Tibial artery (tissue), 4 donors: ENCODE results near the gene EEPD1.
A peak's percentile ranks its signal among the peaks of the same experiment; 100 is the strongest.

Experiments
- DNase-seq, 2 donors: peaks; one replicate each; pipeline ENCODE4 v3.0.0-alpha.2; 2019
- H3K27ac ChIP-seq, 2 donors: fragments of 200-600 bp; sonication (generic) in 1 of 2; 1 replicate in 1 of 2; 2 replicates in 1 of 2; pipeline ENCODE4 v1.5.1; 2018 to 2019; ENCODE audit warnings: mild to moderate bottlenecking in 1 of 2
- H3K27me3 ChIP-seq, 2 donors: fragments of 200-600 bp; sonication (generic) in 1 of 2; one replicate each; pipeline versions ENCODE4 v1.5.1 to v1.6.0; 2016 to 2019
- H3K36me3 ChIP-seq, 3 donors: fragments of 200-600 bp; sonication (generic) in 2 of 3; one replicate each; pipeline ENCODE4 v1.5.1; 2016 to 2019; ENCODE audit warnings: mild to moderate bottlenecking in 2 of 3
- H3K4me1 ChIP-seq, 4 donors: fragments of 200-600 bp; sonication (generic) in 2 of 4; 1 replicate in 3 of 4; 2 replicates in 1 of 4; pipeline ENCODE4 v1.5.1; 2016 to 2019
- H3K4me3 ChIP-seq, 2 donors: fragments of 200-600 bp; sonication (generic) in 1 of 2; 1 replicate in 1 of 2; 2 replicates in 1 of 2; pipeline ENCODE4 v1.5.1; 2018 to 2019; ENCODE audit warnings: mild to moderate bottlenecking in 2 of 2
- H3K9me3 ChIP-seq, 3 donors: fragments of 200-600 bp; sonication (generic) in 1 of 3; one replicate each; pipeline ENCODE4 v1.5.1; 2016 to 2019
- CTCF ChIP-seq, 2 experiments: fragments of 200-600 bp in 1 of 2; fragments of 450-650 bp in 1 of 2; IDR thresholded peaks; one replicate each; pipeline ENCODE4 v1.5.1; 2017 to 2019; ENCODE audit warnings: antibody characterized with exemption in 2 of 2, mild to moderate bottlenecking in 1 of 2, moderate library complexity in 1 of 2
- intact Hi-C: fragments of 100-400 bp; cut with DNase I; formaldehyde crosslinking; loops from one replicate; pipeline ENCODE4 v1.15.0; 2023; ENCODE audit warnings: low total_unique reads

Gene EEPD1

GRCh38 chr7:36281945-36282717 lies 129.1 kb downstream of the EEPD1 start:
- H3K27ac ChIP-seq = peak overlapping the region in 1 of 2 donors; percentile 67
- H3K9me3 ChIP-seq = no peaks in the 10 kb centered on the region
- no peaks in the 10 kb centered on the region for H3K27me3 ChIP-seq
- peak in 1 of 2 donors; percentile 48 for DNase-seq
- H3K4me3 ChIP-seq = no peak overlapping the region
- H3K36me3 ChIP-seq = no peaks in the 10 kb centered on the region
- peaks cover 0 to 53% (median 36%) of the 10 kb centered on the region in 4 donors for H3K4me1 ChIP-seq
- intact Hi-C loops = loop anchor here (10.0 kb wide), 1 partner anchor 127 kb away; the partner anchor contains the start of gene EEPD1
- no peak for TF ChIP-seq CTCF (IDR thresholded peaks at IDR 0.05)

- H3K27me3 ChIP-seq = no peaks in the 10 kb centered on the region
- no peak for TF ChIP-seq CTCF (IDR thresholded peaks at IDR 0.05)
- DNase-seq = peak in 1 of 2 donors; percentile 56
- H3K9me3 ChIP-seq = no peaks in the 10 kb centered on the region
- H3K4me1 ChIP-seq = peaks cover 0 to 42% (median 35%) of the 10 kb centered on the region in 4 donors
- H3K36me3 ChIP-seq = peaks cover 6 to 8% (median 7%) of the 10 kb centered on the region in 3 donors
- H3K4me3 ChIP-seq = no peak overlapping the region
- intact Hi-C loops = loop anchor here (10.0 kb wide), 1 partner anchor 128 kb away; the partner anchor contains the start of gene EEPD1
- no peak overlapping the region for H3K27ac ChIP-seq
Measured at GRCh38 chr7:36283181-36283580, 130.1 kb downstream of the EEPD1 start.

- Histone ChIP-seq H3K4me3 (no peak overlapping the region), H3K36me3 (peaks cover 8 to 9% (median 9%) of the 10 kb centered on the region in 3 donors), H3K9me3 (no peaks in the 10 kb centered on the region), H3K27ac (no peak overlapping the region), H3K4me1 (peaks cover 0 to 37% (median 30%) of the 10 kb centered on the region in 4 donors), H3K27me3 (no peaks in the 10 kb centered on the region)
- intact Hi-C loops = loop anchor here (10.0 kb wide), 1 partner anchor 129 kb away; the partner anchor contains the start of gene EEPD1
- TF ChIP-seq CTCF (IDR thresholded peaks at IDR 0.05) = no peak
- peak; percentile 80 to 81 for DNase-seq
Measured at GRCh38 chr7:36283711-36284130, 130.7 kb downstream of the EEPD1 start.

- Histone ChIP-seq H3K9me3 (no peaks in the 10 kb centered on the region), H3K36me3 (peaks cover 8 to 9% (median 9%) of the 10 kb centered on the region in 3 donors), H3K4me3 (no peak overlapping the region), H3K27ac (no peak overlapping the region), H3K27me3 (no peaks in the 10 kb centered on the region), H3K4me1 (peaks cover 0 to 28% (median 21%) of the 10 kb centered on the region in 4 donors)
- TF ChIP-seq CTCF (IDR thresholded peaks at IDR 0.05) = no peak
- DNase-seq = peak in 1 of 2 donors; percentile 59
- intact Hi-C loops = loop anchor here (10.0 kb wide), 1 partner anchor 130 kb away; the partner anchor contains the start of gene EEPD1
Measured at GRCh38 chr7:36284456-36285090, 131.5 kb downstream of the EEPD1 start.

GRCh38 chr7:36285276-36285675 lies 132.2 kb downstream of the EEPD1 start:
- no peaks in the 10 kb centered on the region for H3K27me3 ChIP-seq
- TF ChIP-seq CTCF (IDR thresholded peaks at IDR 0.05) = no peak
- intact Hi-C loops = loop anchor here (10.0 kb wide), 1 partner anchor 130 kb away; the partner anchor contains the start of gene EEPD1
- no peaks in the 10 kb centered on the region for H3K9me3 ChIP-seq
- H3K4me3 ChIP-seq = no peak overlapping the region
- H3K27ac ChIP-seq = no peak overlapping the region
- peaks cover 8 to 9% (median 9%) of the 10 kb centered on the region in 3 donors for H3K36me3 ChIP-seq
- H3K4me1 ChIP-seq = peaks cover 0 to 28% (median 17%) of the 10 kb centered on the region in 4 donors
- peak in 1 of 2 donors; percentile 60 for DNase-seq
